A549 (cell line): ENCODE results near the gene CCSER1. TPM values are rescaled to one million over a fixed set of nuclear protein-coding genes. Genes with fewer than 3 reads are reported as not detected.
A peak's percentile ranks its signal among the peaks of the same experiment; 100 is the strongest.

Experiments
- ATAC-seq, 2 experiments: fragments of 200-7000 bp in 1 of 2; fragments of >200 bp in 1 of 2; cut with Nextera tagmentation in 1 of 2; cut with Tn5 transposase in 1 of 2; 3 replicates each; pipeline versions ENCODE4 v1.8.0 to v1.9.1; 2018 to 2020; ENCODE audit warnings: mild to moderate bottlenecking in 1 of 2, moderate library complexity in 1 of 2
- CTCF ChIA-PET: fragments of 300-600 bp; sonication (Branson Sonifier 250); formaldehyde crosslinking; extraction: SDS; loops from one replicate; lab custom pipeline; 2021; ENCODE audit warnings: antibody characterized with exemption, inconsistent platforms; lab: Yijun Ruan, JAX
- POLR2A ChIA-PET: fragments of 350-600 bp; formaldehyde crosslinking; extraction: SDS; loops from one replicate; lab custom pipeline; 2021; ENCODE audit warnings: antibody characterized with exemption, inconsistent platforms; lab: Yijun Ruan, JAX
- DNase-seq, 2 experiments: peaks; one replicate each; pipeline versions ENCODE4 v3.0.0 to v3.0.0-alpha.2; 2011 to 2016; ENCODE audit warnings: low read depth in 1 of 2, low spot score in 1 of 2
- FAIRE-seq: peaks from 2 replicates; lab custom pipeline; 2011; peaks lifted over from hg19 to GRCh38; lab: Jason Lieb, UNC
- H3K27ac ChIP-seq, 2 experiments: fragments of >200 bp; sonication (Bioruptor Twin); formaldehyde crosslinking; 3 replicates each; pipeline ENCODE4 v1.5.1; 2016 to 2017
- H3K4me1 ChIP-seq: fragments of >200 bp; sonication (Bioruptor Twin); formaldehyde crosslinking; 3 replicates; pipeline ENCODE4 v1.6.1; 2016
- H3K4me2 ChIP-seq: fragments of >200 bp; sonication (Bioruptor Twin); formaldehyde crosslinking; 3 replicates; pipeline ENCODE4 v1.6.1; 2016
- H3K4me3 ChIP-seq: fragments of >200 bp; sonication (Bioruptor Twin); formaldehyde crosslinking; 3 replicates; pipeline ENCODE4 v1.5.1; 2016
- H3K9me3 ChIP-seq: fragments of >200 bp; sonication (Bioruptor Twin); formaldehyde crosslinking; 3 replicates; pipeline ENCODE4 v1.6.1; 2016
- CEBPB ChIP-seq, 2 experiments: fragments of >200 bp in 1 of 2; sonication (Bioruptor Twin) in 1 of 2; formaldehyde crosslinking in 1 of 2; IDR thresholded peaks; 2 replicates each; pipeline ENCODE4 v1.6.1; 2012 to 2016
- CHD4 ChIP-seq: fragments of 200-600 bp; sonication (generic); IDR thresholded peaks from 2 replicates; pipeline ENCODE4 v1.6.1; 2016; ENCODE audit warnings: antibody characterized with exemption, mild to moderate bottlenecking, borderline replicate concordance
- EHMT2 ChIP-seq: fragments of 200-600 bp; sonication (generic); IDR thresholded peaks from 2 replicates; pipeline ENCODE4 v1.6.1; 2016; ENCODE audit warnings: antibody characterized with exemption, low read depth, mild to moderate bottlenecking, moderate library complexity
- EP300 ChIP-seq, 2 experiments: fragments of >200 bp; sonication (Bioruptor Twin); formaldehyde crosslinking; IDR thresholded peaks; 2 replicates in 1 of 2; 3 replicates in 1 of 2; pipeline ENCODE4 v1.6.1; 2016 to 2017
- FOXS1 ChIP-seq: fragments of 250-450 bp; sonication (Bioruptor Pico); IDR thresholded peaks from 2 replicates; pipeline ENCODE4 v1.5.0; 2020; ENCODE audit warnings: mild to moderate bottlenecking, moderate library complexity
- GATA3 ChIP-seq: IDR thresholded peaks from 2 replicates; pipeline ENCODE4 v1.6.1; 2012; ENCODE audit warnings: borderline replicate concordance
- HEYL ChIP-seq: fragments of 250-450 bp; sonication (Bioruptor Pico); IDR thresholded peaks from 2 replicates; pipeline ENCODE4 v1.8.0; 2021; ENCODE audit warnings: mild to moderate bottlenecking, moderate library complexity
- HOXA7 ChIP-seq: fragments of 250-450 bp; sonication (Bioruptor Pico); IDR thresholded peaks from 2 replicates; pipeline ENCODE4 v1.5.0; 2020; ENCODE audit warnings: mild to moderate bottlenecking, moderate library complexity
- JUN ChIP-seq, 2 experiments: fragments of >200 bp; sonication (Bioruptor Twin); formaldehyde crosslinking; IDR thresholded peaks; 2 replicates in 1 of 2; 3 replicates in 1 of 2; pipeline ENCODE4 v1.6.1; 2016 to 2017
- JUNB ChIP-seq: fragments of >200 bp; sonication (Bioruptor Twin); formaldehyde crosslinking; IDR thresholded peaks from 2 replicates; pipeline ENCODE4 v1.6.1; 2016
- KDM1A ChIP-seq: fragments of 200-600 bp; sonication (generic); IDR thresholded peaks from 2 replicates; pipeline ENCODE4 v1.6.1; 2016; ENCODE audit warnings: low read depth, mild to moderate bottlenecking
- MAFK ChIP-seq: fragments of 450-650 bp; IDR thresholded peaks from 2 replicates; pipeline ENCODE4 v1.6.1; 2014; ENCODE audit not compliant: partially characterized antibody
- NPAS2 ChIP-seq: fragments of 250-450 bp; sonication (Bioruptor Pico); IDR thresholded peaks from 2 replicates; pipeline ENCODE4 v1.8.0; 2022; ENCODE audit warnings: mild to moderate bottlenecking, moderate library complexity, borderline replicate concordance
- RAD21 ChIP-seq, 2 experiments: fragments of >200 bp in 1 of 2; sonication (Bioruptor Twin) in 1 of 2; formaldehyde crosslinking in 1 of 2; IDR thresholded peaks in 1 of 2; conservative IDR thresholded peaks in 1 of 2; 2 replicates in 1 of 2; 3 replicates in 1 of 2; pipeline ENCODE4 v1.6.1; 2012 to 2018; ENCODE audit warnings: inconsistent platforms in 1 of 2
- RARB ChIP-seq: fragments of 250-450 bp; sonication (Bioruptor Pico); IDR thresholded peaks from 2 replicates; pipeline ENCODE4 v1.8.0; 2021; ENCODE audit warnings: mild to moderate bottlenecking, moderate library complexity
- RFX5 ChIP-seq: fragments of 450-650 bp; IDR thresholded peaks from 2 replicates; pipeline ENCODE4 v1.7.1; 2014; ENCODE audit warnings: antibody characterized with exemption, mild to moderate bottlenecking, moderate library complexity
- ZFP36 ChIP-seq: fragments of 450-650 bp; IDR thresholded peaks from 2 replicates; pipeline ENCODE4 v1.6.1; 2014; ENCODE audit warnings: borderline replicate concordance; ENCODE audit not compliant: partially characterized antibody
- WGBS: methylation state at CpG from one replicate; pipeline ENCODE4 v1.1.6; 2017; ENCODE audit errors: missing lambda C conversion rate; 5-methylcytosine and 5-hydroxymethylcytosine counted together
- polyA plus RNA-seq, 4 experiments: library from polyadenylated mRNA; depleted of rRNA in 3 of 4; stranded (reverse); fragments of >200 nt; fragmentation: RNase III in 1 of 4; extraction: RNeasy Plus Mini Kit Qiagen cat#74134 plus additional on column Dnase treatment in 1 of 4; gene quantifications; 2 replicates in 3 of 4; 3 replicates in 1 of 4; pipeline ENCODE4 v1.2.3, GENCODE V29; 2011 to 2017
- TF ChIP-seq, protein P1 (sequence below): fragments of 450-650 bp; IDR thresholded peaks from 2 replicates; pipeline ENCODE4 v1.6.1; 2014; ENCODE audit warnings: antibody characterized with exemption
- TF ChIP-seq, protein P2 (sequence below): fragments of 250-450 bp; sonication (Bioruptor Pico); IDR thresholded peaks from 2 replicates; pipeline ENCODE4 v1.5.0; 2020; ENCODE audit warnings: low read depth, mild to moderate bottlenecking, moderate library complexity
- TF ChIP-seq, protein P3 (sequence below): fragments of 200-600 bp; sonication (generic); IDR thresholded peaks from 2 replicates; pipeline ENCODE4 v1.6.1; 2016; ENCODE audit warnings: antibody characterized with exemption, mild to moderate bottlenecking, moderate library complexity
- TF ChIP-seq, protein P4 (sequence below): fragments of >200 bp; sonication (Bioruptor Twin); formaldehyde crosslinking; IDR thresholded peaks from 3 replicates; pipeline ENCODE4 v1.5.1; 2016

Gene CCSER1
- polyA plus RNA-seq, 2 of the 4 experiments (the other 2 are of a cell fraction): 0.06 TPM; not detected in 1

DNA sequence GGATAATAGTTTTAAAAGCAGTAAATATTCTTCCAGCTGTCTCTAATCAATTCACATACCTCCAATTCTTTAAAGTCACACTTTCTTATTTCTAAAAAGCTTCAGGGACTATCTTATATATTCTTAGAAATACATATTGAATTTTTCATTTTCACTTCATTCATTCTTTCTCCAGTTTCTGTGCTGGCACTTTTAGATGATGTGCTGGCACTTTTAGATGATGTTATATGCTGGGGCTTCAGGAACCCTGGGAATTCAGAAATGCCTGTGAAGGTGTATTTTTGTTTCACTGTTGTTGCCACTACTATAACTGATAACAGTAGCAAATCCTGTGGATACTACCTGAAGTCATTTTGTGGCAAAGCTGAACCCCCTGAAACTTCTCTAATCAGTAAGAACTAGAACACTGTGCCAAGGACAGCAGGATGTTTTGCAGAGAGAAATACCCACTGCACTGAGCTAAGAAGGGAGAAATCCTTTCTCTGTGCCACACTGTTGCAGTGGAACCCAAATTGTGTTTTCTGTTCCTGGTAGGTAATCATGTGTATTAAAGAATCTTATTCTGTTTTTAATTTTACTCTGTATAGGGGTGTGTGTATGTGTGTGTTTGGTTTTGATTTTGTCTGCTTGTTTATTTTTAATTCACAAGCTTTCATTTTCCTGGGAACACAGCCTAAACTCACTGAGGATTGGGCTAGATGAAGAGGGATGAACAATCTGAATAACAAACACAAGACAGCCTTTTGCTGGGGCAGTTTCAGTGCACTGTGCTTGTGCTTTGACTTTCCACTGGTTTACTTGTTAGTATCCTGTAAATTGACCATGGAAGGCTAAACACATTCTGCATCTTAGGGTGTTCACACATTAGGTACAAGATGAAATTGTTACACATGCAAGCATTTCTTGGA, 898.3 kb downstream of the CCSER1 start:
- DNase-seq: no peak
- ATAC-seq: no peak

DNA sequence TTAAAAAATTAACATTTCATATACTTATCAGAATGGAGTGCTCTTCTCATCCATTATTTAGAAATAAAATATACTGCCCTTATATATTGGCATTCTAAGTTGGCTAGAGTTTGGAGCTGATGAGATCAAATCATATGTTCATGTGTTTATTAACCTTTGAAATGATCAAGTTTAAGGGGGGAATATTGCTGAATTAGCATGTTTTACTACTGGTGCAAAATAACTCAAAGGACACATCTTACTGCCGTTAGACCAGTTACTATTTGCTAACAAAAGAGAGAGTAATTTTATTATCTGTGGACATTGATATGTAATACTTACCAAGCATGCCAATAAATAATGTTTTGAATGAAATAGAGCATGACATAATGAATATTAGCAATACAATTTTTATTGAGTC, 901.0 kb downstream of the CCSER1 start:
- DNase-seq (no peak), FAIRE-seq (no peak)
- CTCF ChIA-PET: no interaction called here

More for the DNA sequence above, 898.3 kb downstream of the CCSER1 start:
- H3K27ac ChIP-seq: no peak overlapping the region
- TF ChIP-seq, protein P1, sequence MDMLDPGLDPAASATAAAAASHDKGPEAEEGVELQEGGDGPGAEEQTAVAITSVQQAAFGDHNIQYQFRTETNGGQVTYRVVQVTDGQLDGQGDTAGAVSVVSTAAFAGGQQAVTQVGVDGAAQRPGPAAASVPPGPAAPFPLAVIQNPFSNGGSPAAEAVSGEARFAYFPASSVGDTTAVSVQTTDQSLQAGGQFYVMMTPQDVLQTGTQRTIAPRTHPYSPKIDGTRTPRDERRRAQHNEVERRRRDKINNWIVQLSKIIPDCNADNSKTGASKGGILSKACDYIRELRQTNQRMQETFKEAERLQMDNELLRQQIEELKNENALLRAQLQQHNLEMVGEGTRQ: no peak
- TF ChIP-seq RARB (no peak), FOXS1 (CRISPR knock-in tag) (no peak), EP300 (IDR thresholded peaks at IDR 0.05) (no peak), RFX5 (no peak), JUN (IDR thresholded peaks at IDR 0.05) (no peak), KDM1A (no peak), NPAS2 (CRISPR knock-in tag) (no peak), ZFP36 (no peak), JUNB (no peak), HEYL (CRISPR knock-in tag) (no peak), CHD4 (no peak), EHMT2 (no peak), RAD21 (conservative IDR thresholded peaks at IDR 0.05 in 1 of 2, IDR thresholded peaks at IDR 0.05 in 1 of 2) (no peak), HOXA7 (CRISPR knock-in tag) (no peak), CEBPB (IDR thresholded peaks at IDR 0.05) (no peak), GATA3 (no peak)
- TF ChIP-seq, protein P2, sequence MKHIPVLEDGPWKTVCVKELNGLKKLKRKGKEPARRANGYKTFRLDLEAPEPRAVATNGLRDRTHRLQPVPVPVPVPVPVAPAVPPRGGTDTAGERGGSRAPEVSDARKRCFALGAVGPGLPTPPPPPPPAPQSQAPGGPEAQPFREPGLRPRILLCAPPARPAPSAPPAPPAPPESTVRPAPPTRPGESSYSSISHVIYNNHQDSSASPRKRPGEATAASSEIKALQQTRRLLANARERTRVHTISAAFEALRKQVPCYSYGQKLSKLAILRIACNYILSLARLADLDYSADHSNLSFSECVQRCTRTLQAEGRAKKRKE: no peak
- TF ChIP-seq, protein P3, sequence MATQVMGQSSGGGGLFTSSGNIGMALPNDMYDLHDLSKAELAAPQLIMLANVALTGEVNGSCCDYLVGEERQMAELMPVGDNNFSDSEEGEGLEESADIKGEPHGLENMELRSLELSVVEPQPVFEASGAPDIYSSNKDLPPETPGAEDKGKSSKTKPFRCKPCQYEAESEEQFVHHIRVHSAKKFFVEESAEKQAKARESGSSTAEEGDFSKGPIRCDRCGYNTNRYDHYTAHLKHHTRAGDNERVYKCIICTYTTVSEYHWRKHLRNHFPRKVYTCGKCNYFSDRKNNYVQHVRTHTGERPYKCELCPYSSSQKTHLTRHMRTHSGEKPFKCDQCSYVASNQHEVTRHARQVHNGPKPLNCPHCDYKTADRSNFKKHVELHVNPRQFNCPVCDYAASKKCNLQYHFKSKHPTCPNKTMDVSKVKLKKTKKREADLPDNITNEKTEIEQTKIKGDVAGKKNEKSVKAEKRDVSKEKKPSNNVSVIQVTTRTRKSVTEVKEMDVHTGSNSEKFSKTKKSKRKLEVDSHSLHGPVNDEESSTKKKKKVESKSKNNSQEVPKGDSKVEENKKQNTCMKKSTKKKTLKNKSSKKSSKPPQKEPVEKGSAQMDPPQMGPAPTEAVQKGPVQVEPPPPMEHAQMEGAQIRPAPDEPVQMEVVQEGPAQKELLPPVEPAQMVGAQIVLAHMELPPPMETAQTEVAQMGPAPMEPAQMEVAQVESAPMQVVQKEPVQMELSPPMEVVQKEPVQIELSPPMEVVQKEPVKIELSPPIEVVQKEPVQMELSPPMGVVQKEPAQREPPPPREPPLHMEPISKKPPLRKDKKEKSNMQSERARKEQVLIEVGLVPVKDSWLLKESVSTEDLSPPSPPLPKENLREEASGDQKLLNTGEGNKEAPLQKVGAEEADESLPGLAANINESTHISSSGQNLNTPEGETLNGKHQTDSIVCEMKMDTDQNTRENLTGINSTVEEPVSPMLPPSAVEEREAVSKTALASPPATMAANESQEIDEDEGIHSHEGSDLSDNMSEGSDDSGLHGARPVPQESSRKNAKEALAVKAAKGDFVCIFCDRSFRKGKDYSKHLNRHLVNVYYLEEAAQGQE: no peak
- TF ChIP-seq, protein P4, sequence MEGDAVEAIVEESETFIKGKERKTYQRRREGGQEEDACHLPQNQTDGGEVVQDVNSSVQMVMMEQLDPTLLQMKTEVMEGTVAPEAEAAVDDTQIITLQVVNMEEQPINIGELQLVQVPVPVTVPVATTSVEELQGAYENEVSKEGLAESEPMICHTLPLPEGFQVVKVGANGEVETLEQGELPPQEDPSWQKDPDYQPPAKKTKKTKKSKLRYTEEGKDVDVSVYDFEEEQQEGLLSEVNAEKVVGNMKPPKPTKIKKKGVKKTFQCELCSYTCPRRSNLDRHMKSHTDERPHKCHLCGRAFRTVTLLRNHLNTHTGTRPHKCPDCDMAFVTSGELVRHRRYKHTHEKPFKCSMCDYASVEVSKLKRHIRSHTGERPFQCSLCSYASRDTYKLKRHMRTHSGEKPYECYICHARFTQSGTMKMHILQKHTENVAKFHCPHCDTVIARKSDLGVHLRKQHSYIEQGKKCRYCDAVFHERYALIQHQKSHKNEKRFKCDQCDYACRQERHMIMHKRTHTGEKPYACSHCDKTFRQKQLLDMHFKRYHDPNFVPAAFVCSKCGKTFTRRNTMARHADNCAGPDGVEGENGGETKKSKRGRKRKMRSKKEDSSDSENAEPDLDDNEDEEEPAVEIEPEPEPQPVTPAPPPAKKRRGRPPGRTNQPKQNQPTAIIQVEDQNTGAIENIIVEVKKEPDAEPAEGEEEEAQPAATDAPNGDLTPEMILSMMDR: no peak
- TF ChIP-seq, all 56 proteins: peak for 0
- CTCF ChIA-PET: no interaction called here
- no peak overlapping the region for H3K4me3 ChIP-seq
- no peaks in the 10 kb centered on the region for H3K9me3 ChIP-seq
- no peaks in the 10 kb centered on the region for H3K4me1 ChIP-seq
- no peak overlapping the region for H3K4me2 ChIP-seq
- no peak for FAIRE-seq
- POLR2A ChIA-PET: no interaction called here

More for the DNA sequence above, 901.0 kb downstream of the CCSER1 start:
- H3K4me1 ChIP-seq: no peaks in the 10 kb centered on the region
- no peak for ATAC-seq
- no peak overlapping the region for H3K4me3 ChIP-seq
- no peak overlapping the region for H3K27ac ChIP-seq
- TF ChIP-seq, protein P1: no peak
- TF ChIP-seq MAFK: peak; percentile 66
- H3K9me3 ChIP-seq: no peaks in the 10 kb centered on the region
- 53% methylated on average over 1 of the region's 1 CpG for WGBS
- no peak overlapping the region for H3K4me2 ChIP-seq
- POLR2A ChIA-PET: no interaction called here
